GM12878 (cell line): ENCODE data around the gene NEBL. TPM values are rescaled to one million over a fixed set of nuclear protein-coding genes. Genes with fewer than 3 reads are reported as not detected.

Source experiments
- ATAC-seq: fragments of 200-7000 bp; cut with Tn5 transposase; 3 replicates; pipeline ENCODE4 v1.9.1; 2020; ENCODE audit warnings: mild to moderate bottlenecking, moderate library complexity
- BruUV-seq: library from RNA; stranded (reverse); fragments of 400-500 nt; replicated peaks from 2 replicates; lab custom pipeline; 2021; lab: Mats Ljungman, UMichigan
- CTCF ChIA-PET: fragments of 300-600 bp; sonication (Branson Sonifier 250); formaldehyde crosslinking; extraction: SDS; loops from one replicate; lab custom pipeline; 2021; ENCODE audit warnings: inconsistent platforms; lab: Yijun Ruan, JAX
- POLR2A ChIA-PET: fragments of 350-600 bp; formaldehyde crosslinking; extraction: SDS; loops from one replicate; lab custom pipeline; 2021; ENCODE audit warnings: inconsistent platforms; lab: Charles Lee
- RAD21 ChIA-PET: fragments of 300-600 bp; sonication (Branson Sonifier 250); formaldehyde crosslinking; loops from one replicate; lab custom pipeline; 2023; ENCODE audit warnings: antibody characterized with exemption; ENCODE audit not compliant: unreplicated experiment; lab: Charles Lee
- SMC1A ChIA-PET: fragments of 300-600 bp; sonication (Branson Sonifier 250); formaldehyde crosslinking; loops from one replicate; lab custom pipeline; 2023; ENCODE audit not compliant: unreplicated experiment, uncharacterized antibody; lab: Charles Lee
- DNase-seq: peaks from one replicate; pipeline ENCODE4 v3.0.0-alpha.2; 2011; ENCODE audit warnings: low read depth, low spot score
- FAIRE-seq: peaks from 3 replicates; lab custom pipeline; 2011; peaks lifted over from hg19 to GRCh38; lab: Jason Lieb, UNC
- H2AFZ ChIP-seq: 2 replicates; pipeline ENCODE4 v1.6.0; 2011; ENCODE audit warnings: low read depth, low read length, control low read depth; ENCODE audit not compliant: control insufficient read depth
- H3K27ac ChIP-seq: 2 replicates; pipeline ENCODE4 v1.5.1; 2011; ENCODE audit warnings: control low read depth; ENCODE audit not compliant: control insufficient read depth, insufficient read depth
- H3K27me3 ChIP-seq, 2 experiments: replicated peaks in 1 of 2; 2 replicates each; pipeline versions ENCODE4 v1.6.0 to v1.6.1; 2011; ENCODE audit warnings: low read length in 1 of 2; ENCODE audit not compliant: control insufficient read depth in 2 of 2, insufficient read depth in 2 of 2
- H3K36me3 ChIP-seq, 2 experiments: 2 replicates each; pipeline ENCODE4 v1.5.1; 2011; ENCODE audit warnings: low read length in 1 of 2; ENCODE audit not compliant: control insufficient read depth in 2 of 2, insufficient read depth in 2 of 2
- H3K4me1 ChIP-seq: 2 replicates; pipeline ENCODE4 v1.6.1; 2011; ENCODE audit warnings: mild to moderate bottlenecking, low read length, moderate library complexity, mixed read lengths; ENCODE audit not compliant: control insufficient read depth, insufficient read depth
- H3K4me2 ChIP-seq: 2 replicates; pipeline ENCODE4 v1.6.0; 2011; ENCODE audit warnings: control low read depth; ENCODE audit not compliant: control insufficient read depth, insufficient read depth
- H3K4me3 ChIP-seq: fragments of 200-600 bp; sonication (generic); 2 replicates; pipeline ENCODE4 v1.5.1; 2016
- H3K79me2 ChIP-seq: 2 replicates; pipeline ENCODE4 v1.6.0; 2011; ENCODE audit warnings: low read length; ENCODE audit not compliant: control insufficient read depth, insufficient read depth
- H3K9ac ChIP-seq: 2 replicates; pipeline ENCODE4 v1.8.0; 2011; ENCODE audit warnings: low read length, control low read depth, mixed read lengths; ENCODE audit not compliant: control insufficient read depth, insufficient read depth
- H3K9me3 ChIP-seq: replicated peaks from 3 replicates; pipeline ENCODE4 v1.5.1; 2011; ENCODE audit warnings: mild to moderate bottlenecking, low read length; ENCODE audit not compliant: control insufficient read depth, insufficient read depth
- H4K20me1 ChIP-seq: 2 replicates; pipeline ENCODE4 v1.6.0; 2011; ENCODE audit not compliant: control insufficient read depth, insufficient read depth
- BCLAF1 ChIP-seq: fragments of 450-650 bp; IDR thresholded peaks from 2 replicates; pipeline ENCODE4 v1.6.1; 2017; ENCODE audit warnings: antibody characterized with exemption, mild to moderate bottlenecking, moderate library complexity
- FOS ChIP-seq: IDR thresholded peaks from 3 replicates; pipeline ENCODE4 v1.6.1; 2011; ENCODE audit warnings: borderline replicate concordance; ENCODE audit not compliant: insufficient read length; ENCODE audit errors: extremely low read depth
- FOXM1 ChIP-seq: IDR thresholded peaks from 2 replicates; pipeline ENCODE4 v1.6.1; 2012; ENCODE audit warnings: low read depth, mild to moderate bottlenecking, inconsistent platforms, low read length, moderate library complexity
- HDAC6 ChIP-seq: fragments of 200-600 bp; sonication (generic); IDR thresholded peaks from one replicate; pipeline ENCODE4 v1.8.0; 2017; ENCODE audit warnings: antibody characterized with exemption; ENCODE audit not compliant: unreplicated experiment
- JUNB ChIP-seq: IDR thresholded peaks from 2 replicates; pipeline ENCODE4 v1.6.1; 2016; ENCODE audit warnings: antibody characterized with exemption, mild to moderate bottlenecking
- NFYB ChIP-seq: IDR thresholded peaks from 2 replicates; pipeline ENCODE4 v1.6.1; 2011; ENCODE audit warnings: low read depth, mild to moderate bottlenecking, low read length, improper control_type of control experiment, moderate library complexity; ENCODE audit not compliant: insufficient read depth
- NR2F1 ChIP-seq: fragments of 450-650 bp; conservative IDR thresholded peaks from 2 replicates; pipeline ENCODE4 v1.6.1; 2017; ENCODE audit warnings: mild to moderate bottlenecking
- SMAD5 ChIP-seq: IDR thresholded peaks from 2 replicates; pipeline ENCODE4 v1.6.1; 2016; ENCODE audit warnings: antibody characterized with exemption, low read depth
- ZBTB11 ChIP-seq: fragments of 450-650 bp; formaldehyde crosslinking; IDR thresholded peaks from 2 replicates; pipeline ENCODE4 v1.5.0; 2022; ENCODE audit warnings: mild to moderate bottlenecking, missing genetic modification characterization
- ZBTB40 ChIP-seq: fragments of 450-650 bp; IDR thresholded peaks from 2 replicates; pipeline ENCODE4 v1.6.1; 2016; ENCODE audit warnings: mild to moderate bottlenecking, moderate library complexity, borderline replicate concordance
- WGBS: methylation state at CpG from one replicate; pipeline ENCODE4 v1.1.6; 2016; ENCODE audit warnings: low lambda C conversion rate; ENCODE audit not compliant: insufficient replicate concordance, insufficient coverage; ENCODE audit errors: missing lambda C conversion rate; 5-methylcytosine and 5-hydroxymethylcytosine counted together
- in situ Hi-C: fragments of 300-500 bp; cut with MboI; formaldehyde crosslinking; loops from 9 replicates; pipeline ENCODE4 v1.14.3; 2018; ENCODE audit warnings: mixed read lengths
- intact Hi-C: fragments of 100-400 bp; cut with micrococcal nuclease; formaldehyde crosslinking; loops from one replicate; pipeline ENCODE4 v1.14.2; 2022; ENCODE audit not compliant: unreplicated experiment
- polyA plus RNA-seq, 11 experiments: library from polyadenylated mRNA; depleted of rRNA in 4 of 11; unstranded in 6 of 11; stranded (reverse) in 5 of 11; fragments of >200 nt; fragmentation: Nextera tagmentation in 4 of 11; fragmentation: Illumina TruSeq in 1 of 11; extraction: Ambion mirVana in 4 of 11; extraction: Trizol in 1 of 11; gene quantifications; 1 replicate in 1 of 11; 2 replicates in 10 of 11; pipeline versions ENCODE4 v1.2.1 to v1.2.3, GENCODE V29; 2011 to 2016; ENCODE audit warnings: inconsistent platforms in 2 of 11, missing spikeins in 2 of 11, low read depth in 1 of 11
- total RNA-seq, 4 experiments: library from RNA; depleted of rRNA in 3 of 4; stranded (reverse); fragments of >200 nt in 3 of 4; fragmentation: Illumina TruSeq in 1 of 4; extraction: Trizol in 1 of 4; gene quantifications; 2 replicates each; pipeline versions ENCODE4 v1.2.1 to v1.2.3, GENCODE V29; 2013 to 2021

NEBL gene
- total and polyA plus RNA-seq, 10 of the 15 experiments (the other 5 are each of a cell fraction or from before 2014, with no cell fraction given): 0.04 to 0.56 (median 0.11) TPM; not detected in 6

- TF ChIP-seq ZBTB11: no peak
- TF ChIP-seq NR2F1: no peak
- TF ChIP-seq BCLAF1: no peak
Measured at GRCh38 chr10:20778008-20778757, 118.9 kb downstream of the NEBL start (continued).

- Histone ChIP-seq H3K9me3 (no peaks in the 10 kb centered on the region), H3K36me3 (no peaks in the 10 kb centered on the region), H4K20me1 (no peaks in the 10 kb centered on the region), H3K79me2 (no peaks in the 10 kb centered on the region), H3K27me3 (no peaks in the 10 kb centered on the region), H2AFZ (no peak overlapping the region), H3K4me1 (no peaks in the 10 kb centered on the region), H3K4me2 (no peak overlapping the region), H3K9ac (no peak overlapping the region), H3K27ac (no peak overlapping the region), H3K4me3 (no peak overlapping the region)
- ChIA-PET CTCF (no interaction called here), POLR2A (no interaction called here), SMC1A (no interaction called here), RAD21 (no interaction called here)
- no peak for DNase-seq
- no TSS peak for BruUV-seq
- in situ Hi-C loops (no loop called here), intact Hi-C loops (no loop called here)
- 0% methylated on average over 5 of the region's 5 CpGs for WGBS
- no peak for ATAC-seq
- FAIRE-seq: no peak
- no peak for TF ChIP-seq SMAD5
- TF ChIP-seq NFYB: no peak
- TF ChIP-seq FOS: no peak
- no peak for TF ChIP-seq FOXM1
- no peak for TF ChIP-seq JUNB
- no peak for TF ChIP-seq HDAC6
- TF ChIP-seq ZBTB40: no peak
Measured at GRCh38 chr10:20776384-20777118, 120.6 kb downstream of the NEBL start.
